ENCODE results near the gene OR4F6. TPM values are rescaled to one million over a fixed set of nuclear protein-coding genes. Genes with fewer than 3 reads are reported as not detected.
"Not testable (repeated sequence)": the region's sequence is repeated elsewhere in the genome, so short reads cannot be mapped to it uniquely, and the experiment has no call there.

Gene OR4F6
- polyA plus RNA-seq (2012; rRNA removed), result not detected in 2 replicates
- polyA plus RNA-seq (2012; cell fraction: cytosol; rRNA removed), result not detected in 2 replicates
- polyA plus RNA-seq (2012; cell fraction: nucleus; rRNA removed), result not detected in 2 replicates

- DNase-seq, result no peak
- H3K9me2 ChIP-seq, result no peaks in the 10 kb centered on the region
- no peak within 1 kb of the TSS for H3K27ac ChIP-seq (ENCODE audit: low read depth in 2 of 2, low read length in 1 of 2)
- no peaks in the 10 kb centered on the region for H3K9me3 ChIP-seq
- H3K4me3 ChIP-seq (ENCODE audit: low read depth in 2 of 2, low read length in 1 of 2), result no peak within 1 kb of the TSS
- H3K36me3 ChIP-seq (replicated peaks in 1 of 2; ENCODE audit: control insufficient read depth in 1 of 2, insufficient read depth in 2 of 2, low read length in 1 of 2), result no peaks in the 10 kb centered on the region
- peaks cover 8% of the 10 kb centered on the region for H3F3A ChIP-seq (replicated peaks; ENCODE audit: insufficient read depth)
- 50% methylated on average over 2 of the region's 2 CpGs for whole genome bisulfite sequencing (ENCODE audit: low lambda C conversion rate)
- H3K27me3 ChIP-seq (ENCODE audit: insufficient read depth), result no peaks in the 10 kb centered on the region
- no peak within 1 kb of the TSS for H2AFZ ChIP-seq (ENCODE audit: low read depth)
- POLR2A ChIA-PET, result interaction anchor here (0.7 kb wide), 1 partner anchor 801 kb away, joined by 5 read pairs; no protein-coding TSS in a partner anchor
- no peaks in the 10 kb centered on the region for H4K20me1 ChIP-seq (ENCODE audit: insufficient read depth)
- no peak within 1 kb of the TSS for H3K4me2 ChIP-seq
- TF ChIP-seq GATA2 (CRISPR knock-in tag; IDR thresholded peaks at IDR 0.05), result no peak
- no peak for TF ChIP-seq TEAD4 (IDR thresholded peaks at IDR 0.05; ENCODE audit: borderline replicate concordance, insufficient read depth)
- no peak for TF ChIP-seq FOXJ3 (CRISPR knock-in tag; IDR thresholded peaks at IDR 0.05)
- no peak for TF ChIP-seq ELF1 (IDR thresholded peaks at IDR 0.05)
- no peak for TF ChIP-seq SMC3 (IDR thresholded peaks at IDR 0.05; ENCODE audit: low read depth, low read length)
- no peak for TF ChIP-seq USF2 (IDR thresholded peaks at IDR 0.05; ENCODE audit: borderline replicate concordance, low read depth, low read length)
- TF ChIP-seq PBX3 (IDR thresholded peaks at IDR 0.05), result no peak
- no peak for TF ChIP-seq IRF3 (IDR thresholded peaks at IDR 0.05; ENCODE audit: low read depth, low read length)
- no peak for TF ChIP-seq FOXM1 (IDR thresholded peaks at IDR 0.05; ENCODE audit: low read depth)
- TF ChIP-seq REST (IDR thresholded peaks at IDR 0.05; ENCODE audit: low read depth, low read length), result no peak
- TF ChIP-seq RCOR1 (IDR thresholded peaks at IDR 0.05; ENCODE audit: low read length), result no peak
- no peak for TF ChIP-seq FOSL2 (IDR thresholded peaks at IDR 0.05; ENCODE audit: borderline replicate concordance, low read depth)
- TF ChIP-seq TCF12 (IDR thresholded peaks at IDR 0.05), result no peak
- no peaks in the 10 kb centered on the region for H3K79me2 ChIP-seq (ENCODE audit: insufficient read depth)
- H3K9ac ChIP-seq, result no peak within 1 kb of the TSS
- CTCF ChIA-PET, result no interaction called here
- H3K4me1 ChIP-seq (ENCODE audit: control insufficient read depth in 1 of 2, insufficient read depth in 2 of 2, low read depth in 1 of 2, low read length in 1 of 2), result peaks cover 0 to 5% of the 10 kb centered on the region in 2 experiments; a peak in 2 of 4 replicates
Observed at GRCh38 chr15:101803209-101803608, at the start of gene OR4F6. OR4F6 (plus strand) TSS chr15:101803509; CDS start chr15:101805720, 2,211 bp downstream.

GRCh38 chr15:101764669-101765339 is 38.5 kb upstream of the OR4F6 start:
- H3F3A ChIP-seq (replicated peaks; ENCODE audit: insufficient read depth); H3K4me2 ChIP-seq; H3K79me2 ChIP-seq (ENCODE audit: insufficient read depth); H3K27me3 ChIP-seq (ENCODE audit: insufficient read depth); H3K9ac ChIP-seq; POLR2A ChIA-PET; H3K36me3 ChIP-seq (replicated peaks in 1 of 2; ENCODE audit: control insufficient read depth in 1 of 2, insufficient read depth in 2 of 2, low read length in 1 of 2); H3K27ac ChIP-seq (ENCODE audit: low read depth in 2 of 2, low read length in 1 of 2); DNase-seq; H3K9me3 ChIP-seq; H4K20me1 ChIP-seq (ENCODE audit: insufficient read depth); CTCF ChIA-PET; H2AFZ ChIP-seq (ENCODE audit: low read depth); H3K9me2 ChIP-seq; H3K4me3 ChIP-seq (ENCODE audit: low read depth in 2 of 2, low read length in 1 of 2); H3K4me1 ChIP-seq (ENCODE audit: control insufficient read depth in 1 of 2, insufficient read depth in 2 of 2, low read depth in 1 of 2, low read length in 1 of 2): not testable (repeated sequence)
- WGBS (ENCODE audit: low lambda C conversion rate), result 39% methylated on average over 6 of the region's 23 CpGs

- CTCF ChIA-PET; H3K9ac ChIP-seq; POLR2A ChIA-PET; H3K4me2 ChIP-seq; H2AFZ ChIP-seq (ENCODE audit: low read depth); DNase-seq; H3K4me1 ChIP-seq (ENCODE audit: control insufficient read depth in 1 of 2, insufficient read depth in 2 of 2, low read depth in 1 of 2, low read length in 1 of 2); H3K36me3 ChIP-seq (replicated peaks in 1 of 2; ENCODE audit: control insufficient read depth in 1 of 2, insufficient read depth in 2 of 2, low read length in 1 of 2); H3K27me3 ChIP-seq (ENCODE audit: insufficient read depth); H4K20me1 ChIP-seq (ENCODE audit: insufficient read depth); H3K9me3 ChIP-seq; H3K79me2 ChIP-seq (ENCODE audit: insufficient read depth); H3K4me3 ChIP-seq (ENCODE audit: low read depth in 2 of 2, low read length in 1 of 2); H3F3A ChIP-seq (replicated peaks; ENCODE audit: insufficient read depth); H3K9me2 ChIP-seq; H3K27ac ChIP-seq (ENCODE audit: low read depth in 2 of 2, low read length in 1 of 2): not testable (repeated sequence)
- WGBS (ENCODE audit: low lambda C conversion rate), result 47% methylated on average over 4 of the region's 7 CpGs
Observed at GRCh38 chr15:101765340-101765671, 38.0 kb upstream of the OR4F6 start.

Measured in SK-N-SH (cell line).